NCI-H510A (cell line): ENCODE data around the gene ATG4A.

Experiments
- DNase-seq: peaks from one replicate; lab custom pipeline; 2025; lab: John Stamatoyannopoulos, UW

Gene ATG4A

GRCh38 chrX:108091264-108091877, at the start of gene ATG4A, which contains the start of gene PSMD10:
Gene ATG4A, plus strand, starts transcription at chrX:108091778. Its CDS starts 49 bp downstream, at chrX:108091827.
Gene PSMD10, minus strand, starts transcription at chrX:108091542. Its CDS starts 22 bp downstream, at chrX:108091520.
- peak; percentile 82 for DNase-seq

GRCh38 chrX:108044554-108045256, 46.9 kb upstream of the ATG4A start, which contains the start of gene VSIG1:
Gene VSIG1, plus strand, starts transcription at chrX:108045065. Its CDS starts 66 bp downstream, at chrX:108045131.
- DNase-seq, result no peak

GRCh38 chrX:108049649-108050048, 41.9 kb upstream of the ATG4A start:
- no peak for DNase-seq

GRCh38 chrX:108053218-108053617, 38.4 kb upstream of the ATG4A start:
- no peak for DNase-seq

- DNase-seq, result no peak
Measured at GRCh38 chrX:108055546-108055945, 36.0 kb upstream of the ATG4A start.

- DNase-seq, result no peak
Measured at GRCh38 chrX:108059801-108060200, 31.8 kb upstream of the ATG4A start.

- no peak for DNase-seq
Measured at GRCh38 chrX:108064001-108064400, 27.6 kb upstream of the ATG4A start.

- no peak for DNase-seq
Measured at GRCh38 chrX:108064613-108065012, 27.0 kb upstream of the ATG4A start.

- no peak for DNase-seq
Measured at GRCh38 chrX:108068121-108068520, 23.5 kb upstream of the ATG4A start.

GRCh38 chrX:108070891-108071290, 20.7 kb upstream of the ATG4A start:
- DNase-seq, result no peak

- DNase-seq, result no peak
Measured at GRCh38 chrX:108071578-108071977, 20.0 kb upstream of the ATG4A start.

GRCh38 chrX:108072746-108073145, 18.8 kb upstream of the ATG4A start:
- no peak for DNase-seq

- no peak for DNase-seq
Measured at GRCh38 chrX:108081110-108081509, 10.5 kb upstream of the ATG4A start.

GRCh38 chrX:108087792-108088191, 3.8 kb upstream of the ATG4A start:
- no peak for DNase-seq

GRCh38 chrX:108088511-108088910, 3.1 kb upstream of the ATG4A start:
- DNase-seq, result no peak

GRCh38 chrX:108090491-108091263, 901 bp upstream of the ATG4A start:
- DNase-seq, result no peak

- DNase-seq, result no peak
Measured at GRCh38 chrX:108091878-108092291, 307 bp downstream of the ATG4A start.

- no peak for DNase-seq
Measured at GRCh38 chrX:108097380-108097779, 5.8 kb downstream of the ATG4A start.

- DNase-seq, result no peak
Measured at GRCh38 chrX:108105473-108105872, 13.9 kb downstream of the ATG4A start.

- no peak for DNase-seq
Measured at GRCh38 chrX:108114541-108114940, 23.0 kb downstream of the ATG4A start.

- DNase-seq, result no peak
Measured at GRCh38 chrX:108117988-108118387, 26.4 kb downstream of the ATG4A start.

- DNase-seq, result no peak
Measured at GRCh38 chrX:108121291-108121690, 29.7 kb downstream of the ATG4A start.

GRCh38 chrX:108122748-108123147, 31.2 kb downstream of the ATG4A start:
- DNase-seq, result no peak
